Measurements from ENCODE around the gene HOXD12. TPM values are rescaled to one million over a fixed set of nuclear protein-coding genes. Genes with fewer than 3 reads are reported as not detected.

The HOXD12 gene
- total RNA-seq, 1 donor from 2014 or later = 0.27 TPM

- no peaks in the 10 kb centered on the region for H3K9me3 Mint-ChIP-seq
- no peaks in the 10 kb centered on the region for H3K36me3 Mint-ChIP-seq
- peak overlapping the region; percentile 57 for H3K4me3 Mint-ChIP-seq
- no peak overlapping the region for H3K27ac Mint-ChIP-seq
- H3K27me3 Mint-ChIP-seq (ENCODE audit: low read depth) = peaks cover 93% of the 10 kb centered on the region
- no peak for TF ChIP-seq CTCF (IDR thresholded peaks at IDR 0.05; ENCODE audit: unreplicated experiment)
- H3K4me1 Mint-ChIP-seq = peaks cover 24% of the 10 kb centered on the region
- DNase-seq (ENCODE audit: low spot score in 2 of 2, unreplicated experiment in 2 of 2) = no peak
Observed at GRCh38 chr2:176130957-176131847, 31.6 kb downstream of the HOXD12 start.

DNA sequence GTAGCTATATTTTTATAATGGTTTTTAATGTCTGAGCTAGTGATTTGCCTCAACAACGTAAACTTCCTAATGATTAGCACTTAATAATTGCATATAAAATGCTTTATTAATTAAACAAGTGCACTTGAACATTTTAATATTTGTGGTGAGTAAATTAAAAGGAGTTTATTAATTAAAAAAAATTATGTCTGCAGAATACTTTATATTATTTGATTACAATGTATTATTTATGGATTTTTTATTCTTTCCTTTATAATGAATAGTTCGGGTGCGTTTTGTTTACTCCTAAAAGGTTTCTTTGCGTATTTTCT is 32.2 kb downstream of the HOXD12 start:
- TF ChIP-seq CTCF (IDR thresholded peaks at IDR 0.05; ENCODE audit: unreplicated experiment) = no peak
- Mint-ChIP-seq H3K27me3 (ENCODE audit: low read depth) (peaks cover 91% of the 10 kb centered on the region), H3K36me3 (no peaks in the 10 kb centered on the region), H3K4me1 (peaks cover 24% of the 10 kb centered on the region), H3K9me3 (no peaks in the 10 kb centered on the region), H3K27ac (no peak overlapping the region), H3K4me3 (no peak overlapping the region)
- DNase-seq (ENCODE audit: low spot score in 2 of 2, unreplicated experiment in 2 of 2) = no peak

- Mint-ChIP-seq H3K36me3 (no peaks in the 10 kb centered on the region), H3K4me3 (peak overlapping the region; percentile 28), H3K9me3 (no peaks in the 10 kb centered on the region), H3K27me3 (ENCODE audit: low read depth) (peaks cover 91% of the 10 kb centered on the region), H3K4me1 (peaks cover 24% of the 10 kb centered on the region), H3K27ac (no peak overlapping the region)
- TF ChIP-seq CTCF (IDR thresholded peaks at IDR 0.05; ENCODE audit: unreplicated experiment) = no peak
- DNase-seq (ENCODE audit: low spot score in 2 of 2, unreplicated experiment in 2 of 2) = no peak
Observed at GRCh38 chr2:176132205-176133171, 32.9 kb downstream of the HOXD12 start.

GRCh38 chr2:176133389-176133788 is 33.8 kb downstream of the HOXD12 start:
- Mint-ChIP-seq H3K27me3 (ENCODE audit: low read depth) (peaks cover 91% of the 10 kb centered on the region), H3K4me1 (peaks cover 20% of the 10 kb centered on the region), H3K36me3 (peaks cover 2% of the 10 kb centered on the region), H3K9me3 (no peaks in the 10 kb centered on the region), H3K27ac (no peak overlapping the region), H3K4me3 (no peak overlapping the region)
- no peak for TF ChIP-seq CTCF (IDR thresholded peaks at IDR 0.05; ENCODE audit: unreplicated experiment)
- DNase-seq (ENCODE audit: low spot score in 2 of 2, unreplicated experiment in 2 of 2) = no peak

GRCh38 chr2:176134035-176134434 is 34.4 kb downstream of the HOXD12 start:
- H3K4me1 Mint-ChIP-seq = peaks cover 16% of the 10 kb centered on the region
- H3K9me3 Mint-ChIP-seq = no peaks in the 10 kb centered on the region
- H3K27ac Mint-ChIP-seq = no peak overlapping the region
- H3K27me3 Mint-ChIP-seq (ENCODE audit: low read depth) = peaks cover 91% of the 10 kb centered on the region
- DNase-seq (ENCODE audit: low spot score in 2 of 2, unreplicated experiment in 2 of 2) = no peak
- no peak for TF ChIP-seq CTCF (IDR thresholded peaks at IDR 0.05; ENCODE audit: unreplicated experiment)
- H3K4me3 Mint-ChIP-seq = no peak overlapping the region
- peaks cover 3% of the 10 kb centered on the region for H3K36me3 Mint-ChIP-seq
